HEK293T (cell line): Measurements from ENCODE around the gene HSD11B1L.

Experiments used
- CTCF ChIA-PET: fragments of 350-600 bp; formaldehyde crosslinking; extraction: SDS; loops from one replicate; lab custom pipeline; 2021; ENCODE audit warnings: antibody characterized with exemption, inconsistent platforms; lab: Yijun Ruan, JAX
- POLR2A ChIA-PET: fragments of 350-600 bp; formaldehyde crosslinking; extraction: SDS; loops from one replicate; lab custom pipeline; 2020; ENCODE audit warnings: antibody characterized with exemption, inconsistent platforms; lab: Yijun Ruan, JAX
- DNase-seq: peaks from one replicate; pipeline ENCODE4 v3.0.0; 2012; ENCODE audit warnings: mixed read lengths; ENCODE audit errors: extremely low spot score
- ARNT ChIP-seq: fragments of 450-650 bp; IDR thresholded peaks from 2 replicates; pipeline ENCODE4 v1.6.1; 2017; ENCODE audit warnings: mild to moderate bottlenecking
- BHLHE40 ChIP-seq: fragments of 450-650 bp; IDR thresholded peaks from 2 replicates; pipeline ENCODE4 v1.6.1; 2016; ENCODE audit warnings: mild to moderate bottlenecking, moderate library complexity, borderline replicate concordance
- CTBP1 ChIP-seq: fragments of 450-650 bp; IDR thresholded peaks from 2 replicates; pipeline ENCODE4 v1.6.1; 2016; ENCODE audit warnings: borderline replicate concordance
- ELF4 ChIP-seq: fragments of 450-650 bp; IDR thresholded peaks from 2 replicates; pipeline ENCODE4 v1.6.1; 2017; ENCODE audit warnings: antibody characterized with exemption
- FOXA1 ChIP-seq: fragments of 450-650 bp; IDR thresholded peaks from 2 replicates; pipeline ENCODE4 v1.6.1; 2016; ENCODE audit warnings: mild to moderate bottlenecking
- FOXK2 ChIP-seq: fragments of 450-650 bp; IDR thresholded peaks from 2 replicates; pipeline ENCODE4 v1.6.1; 2016; ENCODE audit warnings: mild to moderate bottlenecking
- FOXM1 ChIP-seq: fragments of 450-650 bp; IDR thresholded peaks from 2 replicates; pipeline ENCODE4 v1.6.1; 2017; ENCODE audit warnings: mild to moderate bottlenecking, borderline replicate concordance
- HDGF ChIP-seq: fragments of 450-650 bp; IDR thresholded peaks from 2 replicates; pipeline ENCODE4 v1.6.1; 2017; ENCODE audit warnings: antibody characterized with exemption, borderline replicate concordance
- L3MBTL2 ChIP-seq: fragments of 450-650 bp; conservative IDR thresholded peaks from 2 replicates; pipeline ENCODE4 v1.6.1; 2016; ENCODE audit warnings: mild to moderate bottlenecking
- LEF1 ChIP-seq: fragments of 450-650 bp; IDR thresholded peaks from 2 replicates; pipeline ENCODE4 v1.6.1; 2017; ENCODE audit warnings: mild to moderate bottlenecking, borderline replicate concordance
- NFRKB ChIP-seq: fragments of 450-650 bp; IDR thresholded peaks from 2 replicates; pipeline ENCODE4 v1.6.1; 2016; ENCODE audit warnings: mild to moderate bottlenecking, moderate library complexity
- PKNOX1 ChIP-seq: fragments of 450-650 bp; IDR thresholded peaks from 2 replicates; pipeline ENCODE4 v1.6.1; 2016
- SP1 ChIP-seq: fragments of 450-650 bp; IDR thresholded peaks from 2 replicates; pipeline ENCODE4 v1.6.1; 2017
- SUZ12 ChIP-seq: fragments of 450-650 bp; IDR thresholded peaks from 2 replicates; pipeline ENCODE4 v1.6.1; 2016; ENCODE audit warnings: mild to moderate bottlenecking
- TARDBP ChIP-seq: fragments of 450-650 bp; IDR thresholded peaks from 2 replicates; pipeline ENCODE4 v1.6.1; 2016
- ZNF384 ChIP-seq: fragments of 450-650 bp; IDR thresholded peaks from 2 replicates; pipeline ENCODE4 v1.6.1; 2016

HSD11B1L gene

GRCh38 chr19:5673752-5674151 is 7.1 kb upstream of the HSD11B1L start:
- ChIA-PET CTCF (no interaction called here), POLR2A (no interaction called here)
- no peak for DNase-seq
- no peak for TF ChIP-seq LEF1
- no peak for TF ChIP-seq NFRKB
- no peak for TF ChIP-seq BHLHE40
- TF ChIP-seq FOXK2, result no peak
- TF ChIP-seq ARNT, result no peak
- TF ChIP-seq SUZ12, result no peak
- TF ChIP-seq L3MBTL2, result no peak
- TF ChIP-seq HDGF, result no peak
- no peak for TF ChIP-seq FOXM1
- TF ChIP-seq ELF4, result no peak
- no peak for TF ChIP-seq FOXA1
- TF ChIP-seq PKNOX1, result no peak
- TF ChIP-seq CTBP1, result no peak
- TF ChIP-seq SP1, result no peak
- TF ChIP-seq TARDBP, result no peak
- TF ChIP-seq ZNF384, result no peak

- TF ChIP-seq SUZ12 (no peak), NFRKB (no peak), ZNF384 (no peak), HDGF (no peak), SP1 (no peak), FOXM1 (no peak), FOXA1 (no peak), FOXK2 (no peak), BHLHE40 (no peak), PKNOX1 (no peak), L3MBTL2 (no peak), ELF4 (no peak), ARNT (no peak), TARDBP (no peak)
- ChIA-PET CTCF (no interaction called here), POLR2A (interaction anchor here (2.7 kb wide), 1 partner anchor 12 kb away, joined by 8 read pairs; no protein-coding TSS in a partner anchor)
- no peak for DNase-seq
Measured at GRCh38 chr19:5674714-5675113, 6.1 kb upstream of the HSD11B1L start.

- no peak for TF ChIP-seq LEF1
- no peak for TF ChIP-seq BHLHE40
- no peak for TF ChIP-seq ELF4
- TF ChIP-seq FOXM1, result no peak
- no peak for TF ChIP-seq ZNF384
- no peak for TF ChIP-seq SP1
- no peak for TF ChIP-seq HDGF
- no peak for TF ChIP-seq PKNOX1
- TF ChIP-seq L3MBTL2, result no peak
- no peak for TF ChIP-seq ARNT
- ChIA-PET POLR2A (interaction anchor here (1.0 to 2.7 kb wide), 4 partner anchors 10 to 53 kb away, joined by 3 to 8 read pairs (median 4); partner anchors contain the start of genes RPL36, SAFB and SAFB2), CTCF (interaction anchor here (0.6 kb wide), 1 partner anchor 1523 kb away, joined by 3 read pairs; the partner anchor contains the start of gene CREB3L3)
- no peak for DNase-seq
Measured at GRCh38 chr19:5676105-5676771, 4.6 kb upstream of the HSD11B1L start.

- ChIA-PET CTCF (no interaction called here), POLR2A (interaction anchor here (1.0 to 2.7 kb wide), 4 partner anchors 10 to 54 kb away, joined by 3 to 8 read pairs (median 4); partner anchors contain the start of genes RPL36, SAFB and SAFB2)
- no peak for DNase-seq
- TF ChIP-seq SP1 (no peak), LEF1 (no peak), L3MBTL2 (no peak), FOXK2 (no peak), ZNF384 (no peak), FOXM1 (no peak), ELF4 (no peak), BHLHE40 (no peak), FOXA1 (no peak), CTBP1 (no peak)
Measured at GRCh38 chr19:5676772-5677105, 4.1 kb upstream of the HSD11B1L start.

- CTCF ChIA-PET, result no interaction called here
- POLR2A ChIA-PET, result interaction anchor here (1.0 to 2.7 kb wide), 4 partner anchors 10 to 54 kb away, joined by 3 to 8 read pairs (median 4); partner anchors contain the start of genes RPL36, SAFB and SAFB2
- DNase-seq, result no peak
- TF ChIP-seq HDGF (no peak), ZNF384 (no peak), NFRKB (no peak), L3MBTL2 (no peak), ARNT (no peak), CTBP1 (no peak), PKNOX1 (no peak)
Measured at GRCh38 chr19:5677136-5677535, 3.7 kb upstream of the HSD11B1L start.
